ENCODE data around the gene CTNND2. TPM values are rescaled to one million over a fixed set of nuclear protein-coding genes. Genes with fewer than 3 reads are reported as not detected.

Gene CTNND2
- total RNA-seq, 4 donors from 2014 or later, result 8.3 TPM; not detected in 3

DNA sequence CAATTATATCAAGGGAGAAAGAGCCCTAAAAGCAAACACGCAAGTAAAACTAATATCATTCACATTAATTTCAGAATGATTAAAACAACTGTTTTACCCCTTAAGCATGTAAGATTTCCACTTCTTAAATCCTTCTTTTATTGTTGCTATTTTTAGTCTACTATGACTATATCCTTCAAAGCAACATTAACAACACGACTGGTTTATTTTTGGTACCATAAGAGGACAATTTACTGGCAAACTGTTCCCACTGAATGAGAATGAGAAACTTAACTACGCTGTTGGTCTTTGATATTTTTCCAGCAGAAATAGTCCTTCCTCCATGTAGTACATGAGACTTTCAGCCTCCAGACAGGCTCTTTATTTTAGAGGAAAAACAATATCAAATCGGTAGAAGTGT is 281.5 kb downstream of the CTNND2 start:
- TF ChIP-seq, protein P1, sequence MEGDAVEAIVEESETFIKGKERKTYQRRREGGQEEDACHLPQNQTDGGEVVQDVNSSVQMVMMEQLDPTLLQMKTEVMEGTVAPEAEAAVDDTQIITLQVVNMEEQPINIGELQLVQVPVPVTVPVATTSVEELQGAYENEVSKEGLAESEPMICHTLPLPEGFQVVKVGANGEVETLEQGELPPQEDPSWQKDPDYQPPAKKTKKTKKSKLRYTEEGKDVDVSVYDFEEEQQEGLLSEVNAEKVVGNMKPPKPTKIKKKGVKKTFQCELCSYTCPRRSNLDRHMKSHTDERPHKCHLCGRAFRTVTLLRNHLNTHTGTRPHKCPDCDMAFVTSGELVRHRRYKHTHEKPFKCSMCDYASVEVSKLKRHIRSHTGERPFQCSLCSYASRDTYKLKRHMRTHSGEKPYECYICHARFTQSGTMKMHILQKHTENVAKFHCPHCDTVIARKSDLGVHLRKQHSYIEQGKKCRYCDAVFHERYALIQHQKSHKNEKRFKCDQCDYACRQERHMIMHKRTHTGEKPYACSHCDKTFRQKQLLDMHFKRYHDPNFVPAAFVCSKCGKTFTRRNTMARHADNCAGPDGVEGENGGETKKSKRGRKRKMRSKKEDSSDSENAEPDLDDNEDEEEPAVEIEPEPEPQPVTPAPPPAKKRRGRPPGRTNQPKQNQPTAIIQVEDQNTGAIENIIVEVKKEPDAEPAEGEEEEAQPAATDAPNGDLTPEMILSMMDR (IDR thresholded peaks at IDR 0.05; ENCODE audit: low read depth), result no peak

DNA sequence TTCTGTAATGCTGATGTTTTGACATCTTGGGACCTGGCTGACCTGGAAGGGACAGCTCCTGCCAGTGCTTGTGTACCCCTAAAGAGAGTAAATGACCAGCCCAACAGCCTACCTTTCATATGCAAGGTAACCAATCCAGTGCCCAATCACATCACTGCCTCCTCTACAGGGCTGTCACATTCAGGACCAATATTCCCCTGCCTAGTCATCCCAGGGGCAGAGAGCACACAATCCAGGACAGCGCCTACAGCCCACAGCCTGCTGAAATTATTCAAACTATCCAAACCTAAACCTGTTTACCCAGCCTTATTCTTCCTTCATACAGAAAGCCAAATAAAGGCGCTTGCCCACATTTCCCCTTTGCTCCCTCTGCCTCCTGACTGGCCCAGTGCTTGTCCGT is 284.1 kb downstream of the CTNND2 start:
- TF ChIP-seq, protein P1 (IDR thresholded peaks at IDR 0.05; ENCODE audit: low read depth), result no peak

DNA sequence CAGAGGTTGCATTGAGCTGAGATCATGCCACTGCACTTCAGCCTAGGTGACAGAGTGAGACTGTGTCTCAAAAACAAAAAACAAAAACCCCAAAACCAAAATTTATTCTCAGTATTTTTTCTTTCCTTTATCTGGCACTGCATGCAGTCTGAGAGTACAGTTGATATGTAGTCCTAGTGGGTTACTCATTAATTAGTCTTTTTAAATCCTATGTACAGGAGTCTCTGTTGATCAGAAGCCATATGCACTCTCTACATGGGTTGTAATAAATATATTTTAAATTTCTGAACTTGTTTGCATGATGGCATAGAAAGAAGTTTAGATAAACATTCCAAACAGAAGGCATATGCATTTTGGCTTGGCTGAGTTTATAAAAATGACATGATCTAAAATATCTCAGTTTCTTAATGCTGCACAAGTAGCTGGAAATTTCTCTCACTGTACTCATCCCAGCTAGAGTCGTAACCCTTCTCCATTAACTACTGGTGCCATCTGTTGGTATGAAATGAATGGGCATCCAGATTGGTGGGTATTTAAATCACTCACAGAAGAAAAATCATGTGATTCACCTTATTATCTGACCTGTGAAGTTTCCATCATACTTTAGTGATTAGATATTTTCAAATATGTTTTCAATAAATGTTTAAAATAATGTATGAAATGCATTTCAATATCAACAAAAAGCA is 284.8 kb downstream of the CTNND2 start:
- TF ChIP-seq, protein P1 (IDR thresholded peaks at IDR 0.05; ENCODE audit: low read depth), result no peak

DNA sequence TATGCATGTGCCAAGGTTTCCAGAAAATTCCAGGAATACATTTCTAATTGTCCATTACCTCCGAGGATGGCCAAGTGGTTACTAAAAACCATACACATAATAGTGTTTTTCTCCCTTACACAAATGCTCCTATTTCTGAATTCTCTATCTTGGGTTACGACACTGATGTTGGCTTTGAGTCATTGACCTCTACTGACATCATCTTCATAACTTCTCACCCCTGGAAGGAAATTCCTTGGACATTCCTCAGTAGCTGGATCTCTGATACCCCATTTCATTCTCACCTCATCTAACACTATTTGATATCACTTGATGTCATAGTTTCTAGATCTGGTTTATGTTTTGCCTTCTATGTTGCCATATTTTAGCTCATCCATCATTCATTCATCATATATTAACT is 287.2 kb downstream of the CTNND2 start:
- TF ChIP-seq, protein P1 (IDR thresholded peaks at IDR 0.05; ENCODE audit: low read depth), result no peak

DNA sequence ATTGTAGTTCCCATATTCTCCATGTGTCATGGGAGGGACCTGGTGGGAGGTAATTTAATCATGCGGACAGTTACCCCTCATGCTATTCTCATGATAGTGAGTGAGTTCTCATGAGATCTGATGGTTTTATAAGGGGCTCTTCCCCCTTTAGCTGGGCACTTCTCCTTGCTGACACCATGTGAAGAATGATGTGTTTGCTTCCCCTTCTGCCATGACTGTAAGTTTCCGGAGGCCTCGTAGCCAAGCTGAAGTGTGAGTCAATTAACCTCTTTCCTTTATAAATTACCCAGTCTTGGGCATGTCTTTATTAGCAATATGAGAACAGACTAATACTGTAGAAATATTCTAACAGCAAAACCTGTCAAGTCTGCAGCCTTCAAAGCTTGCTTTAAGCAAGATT is 293.2 kb downstream of the CTNND2 start:
- TF ChIP-seq, protein P1 (IDR thresholded peaks at IDR 0.05; ENCODE audit: low read depth), result no peak

DNA sequence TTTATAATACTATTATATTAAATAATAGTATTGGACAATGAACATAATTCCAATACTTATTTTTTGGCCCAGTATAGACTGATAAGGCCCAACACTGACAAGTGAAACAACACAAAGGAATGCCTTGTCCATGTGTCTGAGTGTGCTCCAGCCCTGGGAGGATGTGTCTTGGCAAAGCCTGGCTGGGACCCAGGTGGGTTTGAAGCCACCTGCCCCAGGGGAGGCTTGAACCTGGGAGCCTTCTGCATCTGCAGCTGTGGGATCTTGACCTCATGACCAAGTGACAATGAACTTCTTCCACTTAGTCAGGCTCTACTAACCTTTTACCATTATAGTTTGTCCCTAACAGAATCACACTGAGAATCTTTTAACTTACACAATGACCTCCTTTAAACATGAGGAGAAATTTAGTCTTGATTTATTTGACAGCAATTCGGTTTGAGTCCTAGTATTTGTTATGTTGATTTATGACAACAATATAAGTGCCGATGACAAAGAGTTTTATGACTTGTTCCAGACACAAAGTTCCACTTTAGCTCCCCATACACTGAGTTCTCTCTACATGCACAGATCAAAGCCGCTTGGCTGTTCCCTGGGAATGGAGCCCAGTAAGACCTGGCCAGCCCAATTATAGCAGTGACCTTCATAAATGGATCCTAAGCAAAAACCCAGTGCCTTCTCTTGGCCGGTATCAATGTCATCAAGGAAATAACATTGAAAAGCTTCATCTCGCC is 294.5 kb downstream of the CTNND2 start:
- TF ChIP-seq, protein P1 (IDR thresholded peaks at IDR 0.05; ENCODE audit: low read depth), result no peak

DNA sequence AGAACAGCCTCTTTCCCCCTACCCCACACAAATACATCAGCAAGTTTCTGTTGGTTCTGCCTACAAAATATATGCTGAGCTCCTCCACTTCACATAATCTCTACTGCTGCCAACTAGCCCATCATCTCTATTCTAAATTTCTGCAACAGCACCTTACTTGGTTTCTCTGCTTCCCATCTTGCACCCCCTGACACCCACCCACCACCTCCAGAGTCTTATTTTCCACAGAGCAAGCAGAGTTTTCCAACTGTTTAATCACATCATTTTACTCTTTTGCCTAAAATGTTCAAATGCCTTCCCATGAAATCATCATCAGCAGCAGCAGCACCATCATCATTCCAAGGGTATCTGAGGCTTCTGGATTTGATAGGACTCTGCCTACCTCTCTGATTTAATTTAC is 295.7 kb downstream of the CTNND2 start:
- TF ChIP-seq, protein P1 (IDR thresholded peaks at IDR 0.05; ENCODE audit: low read depth), result no peak

All from subcutaneous adipose tissue (tissue), 4 donors.